ENCODE data around the gene PTTG1IP.

Gene PTTG1IP

GRCh38 chr21:44799646-44800045 is 73.8 kb downstream of the PTTG1IP start:
- no peak for ATAC-seq

Data from activated CD4-positive, CD25-positive, alpha-beta regulatory T cell treated with anti-CD3 and anti-CD28 coated beads, Interleukin-2, amount 50 U/mL, for 24 hours (primary cell).